ENCODE results near the gene LEMD2.

DNA sequence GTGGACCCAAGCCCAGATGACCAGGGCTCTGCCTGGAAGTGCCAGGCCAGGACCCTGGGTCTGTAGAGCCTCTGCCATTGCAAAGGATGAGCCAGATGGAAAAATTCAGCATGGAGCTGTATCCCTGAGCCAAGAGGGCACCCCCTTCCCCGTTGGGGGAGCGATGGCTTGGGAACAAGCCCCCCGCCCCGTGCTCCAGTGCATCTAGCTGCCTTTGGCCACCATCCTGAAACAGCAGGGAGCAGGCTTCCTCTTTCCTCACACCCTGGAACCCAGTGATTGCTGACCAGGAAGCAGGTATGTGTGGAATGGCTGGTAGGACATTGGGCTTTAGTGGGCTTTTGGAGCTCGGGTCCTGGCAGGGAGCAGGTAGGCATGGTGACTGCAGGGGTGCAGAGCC is 12.7 kb upstream of the LEMD2 start:
- TF ChIP-seq POLR2AphosphoS5 (IDR thresholded peaks at IDR 0.05) (no peak), POLR2A (IDR thresholded peaks at IDR 0.05; ENCODE audit: low read depth) (no peak), EP300 (IDR thresholded peaks at IDR 0.05) (no peak)
- TF ChIP-seq, protein P1, sequence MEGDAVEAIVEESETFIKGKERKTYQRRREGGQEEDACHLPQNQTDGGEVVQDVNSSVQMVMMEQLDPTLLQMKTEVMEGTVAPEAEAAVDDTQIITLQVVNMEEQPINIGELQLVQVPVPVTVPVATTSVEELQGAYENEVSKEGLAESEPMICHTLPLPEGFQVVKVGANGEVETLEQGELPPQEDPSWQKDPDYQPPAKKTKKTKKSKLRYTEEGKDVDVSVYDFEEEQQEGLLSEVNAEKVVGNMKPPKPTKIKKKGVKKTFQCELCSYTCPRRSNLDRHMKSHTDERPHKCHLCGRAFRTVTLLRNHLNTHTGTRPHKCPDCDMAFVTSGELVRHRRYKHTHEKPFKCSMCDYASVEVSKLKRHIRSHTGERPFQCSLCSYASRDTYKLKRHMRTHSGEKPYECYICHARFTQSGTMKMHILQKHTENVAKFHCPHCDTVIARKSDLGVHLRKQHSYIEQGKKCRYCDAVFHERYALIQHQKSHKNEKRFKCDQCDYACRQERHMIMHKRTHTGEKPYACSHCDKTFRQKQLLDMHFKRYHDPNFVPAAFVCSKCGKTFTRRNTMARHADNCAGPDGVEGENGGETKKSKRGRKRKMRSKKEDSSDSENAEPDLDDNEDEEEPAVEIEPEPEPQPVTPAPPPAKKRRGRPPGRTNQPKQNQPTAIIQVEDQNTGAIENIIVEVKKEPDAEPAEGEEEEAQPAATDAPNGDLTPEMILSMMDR (IDR thresholded peaks at IDR 0.05): no peak

All from esophagus muscularis mucosa (tissue), 4 donors.